ENCODE data around the gene ARHGEF6. TPM values are rescaled to one million over a fixed set of nuclear protein-coding genes. Genes with fewer than 3 reads are reported as not detected.

The ARHGEF6 gene
- polyA plus RNA-seq, 1 donor from 2014 or later = 1.8 TPM

- H3F3A ChIP-seq (ENCODE audit: insufficient read depth, low read length, poor library complexity, severe bottlenecking) = no peaks in the 10 kb centered on the region
- H3K27me3 ChIP-seq (ENCODE audit: insufficient read depth, low read depth, low read length) = no peaks in the 10 kb centered on the region
- no peaks in the 10 kb centered on the region for H3K9me2 ChIP-seq (ENCODE audit: insufficient read depth, low read length)
- no peaks in the 10 kb centered on the region for H3K79me2 ChIP-seq (replicated peaks; ENCODE audit: insufficient read depth, low read length)
- H3K27ac ChIP-seq (ENCODE audit: low read length) = no peak overlapping the region
- no peak overlapping the region for H3K9ac ChIP-seq (ENCODE audit: low read length)
- H4K20me1 ChIP-seq (ENCODE audit: insufficient read depth) = no peaks in the 10 kb centered on the region
- TF ChIP-seq RAD21 (conservative IDR thresholded peaks at IDR 0.05) (no peak), CTCF (IDR thresholded peaks at IDR 0.05; ENCODE audit: poor library complexity, severe bottlenecking) (no peak), MXI1 (conservative IDR thresholded peaks at IDR 0.05; ENCODE audit: poor library complexity, severe bottlenecking) (no peak), EP300 (conservative IDR thresholded peaks at IDR 0.05; ENCODE audit: poor library complexity, severe bottlenecking) (no peak), EZH2 (IDR thresholded peaks at IDR 0.05; ENCODE audit: borderline replicate concordance, insufficient read depth, low read length, poor library complexity, severe bottlenecking) (no peak), POLR2AphosphoS5 (IDR thresholded peaks at IDR 0.05) (no peak), SMC3 (conservative IDR thresholded peaks at IDR 0.05; ENCODE audit: poor library complexity) (no peak), TAF1 (IDR thresholded peaks at IDR 0.05; ENCODE audit: low read depth) (no peak)
- TF ChIP-seq, protein P1, sequence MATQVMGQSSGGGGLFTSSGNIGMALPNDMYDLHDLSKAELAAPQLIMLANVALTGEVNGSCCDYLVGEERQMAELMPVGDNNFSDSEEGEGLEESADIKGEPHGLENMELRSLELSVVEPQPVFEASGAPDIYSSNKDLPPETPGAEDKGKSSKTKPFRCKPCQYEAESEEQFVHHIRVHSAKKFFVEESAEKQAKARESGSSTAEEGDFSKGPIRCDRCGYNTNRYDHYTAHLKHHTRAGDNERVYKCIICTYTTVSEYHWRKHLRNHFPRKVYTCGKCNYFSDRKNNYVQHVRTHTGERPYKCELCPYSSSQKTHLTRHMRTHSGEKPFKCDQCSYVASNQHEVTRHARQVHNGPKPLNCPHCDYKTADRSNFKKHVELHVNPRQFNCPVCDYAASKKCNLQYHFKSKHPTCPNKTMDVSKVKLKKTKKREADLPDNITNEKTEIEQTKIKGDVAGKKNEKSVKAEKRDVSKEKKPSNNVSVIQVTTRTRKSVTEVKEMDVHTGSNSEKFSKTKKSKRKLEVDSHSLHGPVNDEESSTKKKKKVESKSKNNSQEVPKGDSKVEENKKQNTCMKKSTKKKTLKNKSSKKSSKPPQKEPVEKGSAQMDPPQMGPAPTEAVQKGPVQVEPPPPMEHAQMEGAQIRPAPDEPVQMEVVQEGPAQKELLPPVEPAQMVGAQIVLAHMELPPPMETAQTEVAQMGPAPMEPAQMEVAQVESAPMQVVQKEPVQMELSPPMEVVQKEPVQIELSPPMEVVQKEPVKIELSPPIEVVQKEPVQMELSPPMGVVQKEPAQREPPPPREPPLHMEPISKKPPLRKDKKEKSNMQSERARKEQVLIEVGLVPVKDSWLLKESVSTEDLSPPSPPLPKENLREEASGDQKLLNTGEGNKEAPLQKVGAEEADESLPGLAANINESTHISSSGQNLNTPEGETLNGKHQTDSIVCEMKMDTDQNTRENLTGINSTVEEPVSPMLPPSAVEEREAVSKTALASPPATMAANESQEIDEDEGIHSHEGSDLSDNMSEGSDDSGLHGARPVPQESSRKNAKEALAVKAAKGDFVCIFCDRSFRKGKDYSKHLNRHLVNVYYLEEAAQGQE (IDR thresholded peaks at IDR 0.05; ENCODE audit: borderline replicate concordance) = no peak
- no peak overlapping the region for H2AFZ ChIP-seq (ENCODE audit: low read depth, low read length)
- H3K4me3 ChIP-seq (ENCODE audit: low read length) = no peak overlapping the region
- H3K9me3 ChIP-seq (ENCODE audit: low read length) = no peaks in the 10 kb centered on the region
- no peak overlapping the region for H3K4me2 ChIP-seq (ENCODE audit: low read length)
- H3K36me3 ChIP-seq (ENCODE audit: insufficient read depth, low read length) = no peaks in the 10 kb centered on the region
Measured at GRCh38 chrX:136747003-136747986, 33.4 kb downstream of the ARHGEF6 start.

- Histone ChIP-seq H3K27me3 (ENCODE audit: insufficient read depth, low read depth, low read length) (no peaks in the 10 kb centered on the region), H3K9me2 (ENCODE audit: insufficient read depth, low read length) (no peaks in the 10 kb centered on the region), H2AFZ (ENCODE audit: low read depth, low read length) (no peak overlapping the region), H3K4me2 (ENCODE audit: low read length) (no peak overlapping the region), H3K79me2 (replicated peaks; ENCODE audit: insufficient read depth, low read length) (no peaks in the 10 kb centered on the region), H3F3A (ENCODE audit: insufficient read depth, low read length, poor library complexity, severe bottlenecking) (no peaks in the 10 kb centered on the region), H3K9ac (ENCODE audit: low read length) (no peak overlapping the region), H3K9me3 (ENCODE audit: low read length) (no peaks in the 10 kb centered on the region), H3K36me3 (ENCODE audit: insufficient read depth, low read length) (no peaks in the 10 kb centered on the region), H4K20me1 (ENCODE audit: insufficient read depth) (no peaks in the 10 kb centered on the region), H3K27ac (ENCODE audit: low read length) (no peak overlapping the region), H3K4me3 (ENCODE audit: low read length) (no peak overlapping the region)
- TF ChIP-seq MXI1 (conservative IDR thresholded peaks at IDR 0.05; ENCODE audit: poor library complexity, severe bottlenecking) (no peak), CTCF (IDR thresholded peaks at IDR 0.05; ENCODE audit: poor library complexity, severe bottlenecking) (no peak), EZH2 (IDR thresholded peaks at IDR 0.05; ENCODE audit: borderline replicate concordance, insufficient read depth, low read length, poor library complexity, severe bottlenecking) (no peak), TAF1 (IDR thresholded peaks at IDR 0.05; ENCODE audit: low read depth) (no peak)
- TF ChIP-seq, protein P1 (IDR thresholded peaks at IDR 0.05; ENCODE audit: borderline replicate concordance) = no peak
Measured at GRCh38 chrX:136745215-136746173, 35.2 kb downstream of the ARHGEF6 start.
